GM18868 (cell line): Measurements from ENCODE around the gene TBXAS1.
"Not testable (repeated sequence)": the region's sequence is repeated elsewhere in the genome, so short reads cannot be mapped to it uniquely, and the experiment has no call there.

ENCODE experiments used
- ATAC-seq: cut with Tn5 transposase; IDR thresholded peaks from one replicate; pipeline ENCODE4 v1.9.1; 2021; ENCODE audit warnings: mild to moderate bottlenecking, moderate library complexity; ENCODE audit not compliant: unreplicated experiment

The TBXAS1 gene

DNA sequence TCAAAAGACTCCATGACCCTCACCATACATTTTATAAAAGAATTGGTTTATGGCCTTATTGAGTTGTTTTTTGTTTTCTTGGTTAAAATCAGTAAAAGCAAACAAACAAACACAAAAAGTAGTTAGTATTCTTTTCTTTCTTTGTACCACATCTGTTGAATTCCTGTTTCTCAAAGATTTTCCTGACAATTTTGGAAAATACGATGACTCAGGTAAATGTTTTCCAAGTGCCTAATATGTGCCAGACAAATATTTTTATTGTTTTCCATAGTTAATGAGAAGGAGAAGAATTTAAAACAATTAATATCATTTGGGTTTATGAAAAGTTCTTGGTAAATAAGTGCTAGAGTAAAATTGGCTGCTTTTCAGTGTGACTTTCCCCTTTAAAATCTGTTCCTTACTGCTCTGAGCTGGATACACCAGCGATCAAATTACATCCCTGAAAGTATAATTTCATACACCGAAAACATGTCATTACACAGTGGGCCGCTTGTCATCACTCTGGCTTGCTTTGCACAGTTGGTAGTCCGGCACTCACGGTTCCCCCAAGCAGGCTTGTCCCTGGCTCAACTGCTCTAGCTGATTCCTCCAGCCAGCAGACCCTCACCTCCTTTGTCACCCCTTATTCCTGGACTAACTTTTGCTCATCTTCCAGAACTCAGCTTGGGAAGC, 80.5 kb downstream of the TBXAS1 start:
- ATAC-seq = no peak

GRCh38 chr7:139913021-139913844, 84.2 kb downstream of the TBXAS1 start:
- ATAC-seq = no peak

DNA sequence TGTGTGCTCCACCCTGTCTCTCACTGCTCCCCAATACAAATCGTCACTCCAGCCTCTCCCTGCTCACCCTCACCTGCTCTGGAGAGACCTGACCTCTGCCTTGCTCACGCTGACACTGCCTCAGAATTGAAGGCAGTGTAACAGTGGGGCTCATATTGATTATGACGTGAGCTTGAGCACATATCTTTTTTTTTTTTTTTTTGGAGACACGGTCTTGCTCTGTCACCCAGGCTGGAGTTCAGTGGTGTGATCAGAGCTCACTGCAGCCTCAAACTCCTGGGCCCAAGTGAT, 84.7 kb downstream of the TBXAS1 start:
- no peak for ATAC-seq

DNA sequence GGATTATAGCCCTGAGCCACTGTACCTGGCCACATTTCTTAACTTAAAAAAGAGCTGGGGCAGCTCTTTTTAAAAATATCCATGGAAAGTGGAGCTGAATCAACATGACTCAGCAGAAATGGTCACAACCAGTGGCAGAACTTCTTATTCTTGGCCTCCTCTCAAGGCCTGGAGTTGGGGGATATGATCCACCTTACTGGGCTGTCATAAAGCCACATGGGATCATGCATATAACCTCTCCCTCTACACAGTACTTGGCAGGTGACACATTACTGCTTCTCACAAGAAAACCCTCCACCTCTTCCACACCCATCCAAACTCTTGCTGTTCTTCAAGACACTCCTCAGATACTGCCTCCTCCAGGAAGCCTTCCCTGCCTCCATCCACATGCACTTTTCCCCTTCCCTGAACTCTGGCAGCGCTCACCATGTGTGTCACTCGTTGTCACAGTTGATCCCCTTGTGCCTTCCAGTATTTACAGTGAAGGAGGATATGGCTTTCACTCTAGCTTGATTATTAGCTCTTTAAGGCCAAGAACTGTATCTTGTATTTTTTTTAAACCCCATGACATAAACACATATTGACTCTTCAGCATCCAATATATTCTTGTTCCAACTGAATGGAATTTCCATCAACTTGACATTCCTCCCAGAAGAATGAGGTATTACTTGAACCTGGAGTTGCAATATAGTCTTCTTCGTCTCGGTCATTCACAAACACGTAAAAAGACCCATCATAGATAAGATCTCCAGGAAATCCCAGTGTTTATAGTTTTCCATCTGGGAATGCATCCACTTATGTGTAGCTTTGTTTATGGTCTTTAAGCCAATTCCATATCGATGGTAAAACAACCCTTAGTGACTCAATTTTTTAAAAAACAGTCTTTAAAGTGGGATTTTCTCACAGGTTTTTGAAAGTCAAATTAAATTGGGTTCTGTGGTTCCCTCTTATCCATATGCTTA, 85.5 kb downstream of the TBXAS1 start:
- no peak for ATAC-seq

DNA sequence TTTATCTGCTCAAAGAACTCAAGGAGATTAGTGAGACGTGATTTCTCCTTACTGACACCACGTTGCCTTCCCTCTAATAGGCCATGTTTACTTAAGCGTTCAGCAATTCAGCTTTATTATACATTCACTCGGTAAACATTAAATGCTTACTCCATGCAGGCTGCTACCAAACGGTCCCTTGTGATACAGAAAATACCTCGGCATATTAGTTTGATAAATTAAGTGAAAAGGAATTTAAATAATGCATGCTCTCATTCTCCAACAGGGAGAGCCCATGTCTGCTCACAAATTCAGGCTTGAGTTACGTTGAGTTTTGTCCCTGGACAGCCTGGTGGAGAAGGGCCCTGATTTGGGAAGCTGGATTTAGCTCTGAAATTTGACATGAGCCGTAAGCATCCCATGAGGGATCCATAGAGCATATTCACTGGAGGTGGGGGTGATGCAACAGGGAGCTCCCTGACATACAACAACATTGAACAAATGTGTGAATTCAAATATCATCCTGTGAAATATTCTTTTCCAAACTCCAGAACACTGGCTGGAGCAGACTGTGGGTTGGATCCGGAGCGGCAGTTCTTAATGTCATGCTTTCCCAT, 86.3 kb downstream of the TBXAS1 start:
- no peak for ATAC-seq

DNA sequence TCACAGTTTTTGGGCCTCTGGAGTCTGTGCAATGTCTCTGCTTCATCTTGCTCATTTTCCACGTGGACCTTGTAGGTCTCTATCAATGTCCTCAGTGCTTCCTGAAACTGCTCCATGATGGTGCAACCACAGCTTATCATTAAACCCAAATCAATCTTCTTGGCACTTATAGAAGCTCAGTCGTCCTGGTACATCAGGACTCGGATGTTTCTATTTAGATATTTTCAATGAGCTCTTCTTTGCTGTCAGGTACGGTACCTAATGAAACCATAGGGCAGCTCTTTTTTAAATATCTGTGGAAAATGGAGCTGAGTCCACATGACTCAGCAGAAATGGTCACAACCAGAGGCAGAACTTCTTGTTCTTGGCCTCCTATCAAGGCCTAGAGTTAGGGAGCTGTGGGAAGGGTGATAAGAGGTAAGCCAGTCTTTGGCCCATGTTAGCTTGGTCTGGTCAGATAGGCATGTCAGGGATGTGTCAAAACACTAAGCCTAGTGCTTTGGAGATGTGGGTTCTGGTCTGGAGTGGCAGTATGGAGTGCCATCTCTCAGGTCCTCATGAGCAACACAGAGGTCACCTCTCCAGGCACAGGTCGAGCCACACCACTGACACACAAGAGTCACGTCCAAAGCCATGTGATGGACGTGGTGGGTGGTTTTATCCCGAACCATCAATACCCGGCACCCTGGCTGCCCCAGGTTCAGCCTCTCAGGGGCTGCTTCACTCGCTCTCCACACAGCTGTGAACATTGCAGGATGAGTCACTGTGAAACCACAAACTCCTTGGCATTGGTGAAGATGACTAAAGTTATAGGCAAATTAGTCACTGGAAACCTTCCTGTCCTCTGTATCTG, 87.0 kb downstream of the TBXAS1 start:
- ATAC-seq = peak; percentile 90

GRCh38 chr7:139916717-139917395, 87.8 kb downstream of the TBXAS1 start:
- peak; percentile 74 for ATAC-seq

DNA sequence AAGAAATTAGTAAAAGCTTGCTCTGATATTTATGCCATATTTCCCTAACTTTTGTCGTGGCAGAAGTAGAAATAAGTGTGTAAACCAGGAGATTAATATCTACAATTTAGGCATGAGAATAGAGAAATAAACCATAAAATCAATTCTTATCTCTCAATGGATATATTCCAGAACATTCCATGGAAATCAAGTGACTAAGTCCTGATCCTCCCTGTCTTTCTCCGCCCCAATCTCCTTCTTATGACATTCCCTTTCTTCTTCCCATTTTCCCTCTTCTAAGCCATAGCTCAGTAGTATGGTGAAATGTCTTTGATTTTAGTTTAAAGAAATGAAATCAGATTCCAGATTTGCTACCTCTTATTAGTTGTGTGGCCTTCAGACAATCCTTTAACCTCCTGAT, 88.8 kb downstream of the TBXAS1 start:
- no peak for ATAC-seq

GRCh38 chr7:139918480-139918879, 89.4 kb downstream of the TBXAS1 start:
- no peak for ATAC-seq

GRCh38 chr7:139923090-139923489, 94.0 kb downstream of the TBXAS1 start:
- no peak for ATAC-seq

GRCh38 chr7:139924461-139924860, 95.4 kb downstream of the TBXAS1 start:
- no peak for ATAC-seq

GRCh38 chr7:139929221-139929620, 100.2 kb downstream of the TBXAS1 start:
- not testable (repeated sequence) for ATAC-seq

GRCh38 chr7:139930286-139930965, 101.4 kb downstream of the TBXAS1 start:
- ATAC-seq = no peak

DNA sequence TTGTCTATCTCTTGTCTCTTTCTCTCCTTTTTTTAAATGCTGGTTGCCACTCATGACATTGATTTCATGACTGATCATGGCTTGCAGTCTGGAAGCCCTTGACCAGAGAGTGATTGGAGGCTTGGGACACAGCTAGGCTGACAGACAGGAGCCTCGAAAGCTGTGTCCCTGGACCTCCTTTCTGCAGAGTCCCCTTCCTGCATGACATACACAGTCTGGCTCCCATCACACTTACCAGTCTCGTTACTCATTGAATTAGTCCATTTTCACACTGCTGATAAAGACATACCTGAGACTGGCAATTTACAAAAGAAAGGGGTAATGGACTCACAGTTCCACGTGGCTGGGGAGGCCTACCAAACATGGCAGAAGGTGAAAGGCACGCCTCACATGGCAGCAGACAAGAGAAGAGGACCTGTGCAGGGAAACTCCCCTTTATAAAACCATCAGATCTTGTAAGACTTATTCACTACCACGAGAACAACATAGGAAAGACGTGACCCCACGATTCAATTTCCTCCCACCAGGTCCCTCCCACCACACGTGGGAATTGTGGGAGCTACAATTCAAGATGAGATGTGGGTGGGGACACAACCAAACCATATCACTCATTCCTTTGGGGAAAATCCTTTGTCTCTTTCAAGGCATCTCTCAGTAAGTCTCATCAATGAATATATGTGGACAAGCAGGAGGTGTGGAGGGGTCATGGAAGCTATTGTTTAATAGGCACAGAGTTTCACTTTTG, 102.3 kb downstream of the TBXAS1 start:
- no peak for ATAC-seq

GRCh38 chr7:139932531-139932930, 103.5 kb downstream of the TBXAS1 start:
- no peak for ATAC-seq

DNA sequence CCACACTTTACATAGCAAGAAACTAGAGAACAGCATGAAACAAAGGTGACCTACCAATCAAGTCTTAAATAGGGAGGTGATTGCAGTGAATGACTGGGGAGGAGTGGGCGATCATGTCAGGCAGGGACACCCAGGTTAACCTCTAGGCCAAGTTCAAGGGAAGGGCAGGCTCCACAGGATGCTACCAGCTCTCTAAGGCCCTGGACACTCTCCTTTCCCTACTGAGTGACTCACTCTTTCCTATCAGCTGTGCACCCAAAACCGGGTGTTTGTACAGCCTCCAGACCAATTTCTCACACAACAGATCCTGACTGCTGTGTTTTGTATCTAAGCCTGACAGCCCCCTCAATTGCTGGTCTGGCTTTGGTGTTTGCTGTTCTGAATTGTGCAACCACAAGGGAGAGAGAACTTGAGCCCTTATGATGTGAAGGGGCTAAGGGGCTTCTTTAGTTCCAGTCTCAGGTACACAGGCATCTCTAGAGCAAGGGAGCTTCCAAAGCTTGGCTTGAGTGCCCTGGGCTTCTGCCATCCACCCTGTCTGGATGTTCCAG, 107.8 kb downstream of the TBXAS1 start:
- no peak for ATAC-seq

DNA sequence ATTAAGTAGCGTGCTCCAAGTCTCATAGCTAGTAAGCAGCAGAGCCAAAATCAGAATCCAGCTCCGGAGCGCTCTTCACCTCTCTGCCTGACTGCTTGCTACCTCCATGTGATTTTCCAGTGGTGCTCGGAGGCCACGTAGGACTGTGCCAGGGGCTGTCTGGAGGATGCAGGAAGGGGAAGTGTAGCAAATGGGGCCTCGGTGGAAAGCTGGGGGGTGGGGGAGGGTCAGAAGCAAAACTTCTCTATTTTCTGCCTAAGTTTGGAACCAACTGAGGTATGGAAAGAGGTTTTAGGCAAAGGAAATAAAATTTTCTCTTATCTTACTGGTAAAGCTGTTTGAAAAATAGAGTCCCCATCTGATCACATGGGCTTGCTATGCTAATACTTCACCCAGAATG, 108.7 kb downstream of the TBXAS1 start:
- no peak for ATAC-seq

- ATAC-seq = no peak
These were observed 111.8 kb downstream of the TBXAS1 start for GRCh38 chr7:139940866-139941265.
